Bladder microvascular endothelial cell (primary cell): ENCODE data around the gene TMEM131L. TPM values are rescaled to one million over a fixed set of nuclear protein-coding genes. Genes with fewer than 3 reads are reported as not detected.

Experiments used
- total RNA-seq: library from RNA; depleted of rRNA; stranded (reverse); fragments of >200 nt; gene quantifications from 2 replicates; pipeline ENCODE4 v1.2.3, GENCODE V29; 2014

Gene TMEM131L, protein sequence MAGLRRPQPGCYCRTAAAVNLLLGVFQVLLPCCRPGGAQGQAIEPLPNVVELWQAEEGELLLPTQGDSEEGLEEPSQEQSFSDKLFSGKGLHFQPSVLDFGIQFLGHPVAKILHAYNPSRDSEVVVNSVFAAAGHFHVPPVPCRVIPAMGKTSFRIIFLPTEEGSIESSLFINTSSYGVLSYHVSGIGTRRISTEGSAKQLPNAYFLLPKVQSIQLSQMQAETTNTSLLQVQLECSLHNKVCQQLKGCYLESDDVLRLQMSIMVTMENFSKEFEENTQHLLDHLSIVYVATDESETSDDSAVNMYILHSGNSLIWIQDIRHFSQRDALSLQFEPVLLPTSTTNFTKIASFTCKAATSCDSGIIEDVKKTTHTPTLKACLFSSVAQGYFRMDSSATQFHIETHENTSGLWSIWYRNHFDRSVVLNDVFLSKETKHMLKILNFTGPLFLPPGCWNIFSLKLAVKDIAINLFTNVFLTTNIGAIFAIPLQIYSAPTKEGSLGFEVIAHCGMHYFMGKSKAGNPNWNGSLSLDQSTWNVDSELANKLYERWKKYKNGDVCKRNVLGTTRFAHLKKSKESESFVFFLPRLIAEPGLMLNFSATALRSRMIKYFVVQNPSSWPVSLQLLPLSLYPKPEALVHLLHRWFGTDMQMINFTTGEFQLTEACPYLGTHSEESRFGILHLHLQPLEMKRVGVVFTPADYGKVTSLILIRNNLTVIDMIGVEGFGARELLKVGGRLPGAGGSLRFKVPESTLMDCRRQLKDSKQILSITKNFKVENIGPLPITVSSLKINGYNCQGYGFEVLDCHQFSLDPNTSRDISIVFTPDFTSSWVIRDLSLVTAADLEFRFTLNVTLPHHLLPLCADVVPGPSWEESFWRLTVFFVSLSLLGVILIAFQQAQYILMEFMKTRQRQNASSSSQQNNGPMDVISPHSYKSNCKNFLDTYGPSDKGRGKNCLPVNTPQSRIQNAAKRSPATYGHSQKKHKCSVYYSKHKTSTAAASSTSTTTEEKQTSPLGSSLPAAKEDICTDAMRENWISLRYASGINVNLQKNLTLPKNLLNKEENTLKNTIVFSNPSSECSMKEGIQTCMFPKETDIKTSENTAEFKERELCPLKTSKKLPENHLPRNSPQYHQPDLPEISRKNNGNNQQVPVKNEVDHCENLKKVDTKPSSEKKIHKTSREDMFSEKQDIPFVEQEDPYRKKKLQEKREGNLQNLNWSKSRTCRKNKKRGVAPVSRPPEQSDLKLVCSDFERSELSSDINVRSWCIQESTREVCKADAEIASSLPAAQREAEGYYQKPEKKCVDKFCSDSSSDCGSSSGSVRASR (N-terminal part only)
- 6.3 and 24.4 TPM in 2 replicates for total RNA-seq

DNA sequence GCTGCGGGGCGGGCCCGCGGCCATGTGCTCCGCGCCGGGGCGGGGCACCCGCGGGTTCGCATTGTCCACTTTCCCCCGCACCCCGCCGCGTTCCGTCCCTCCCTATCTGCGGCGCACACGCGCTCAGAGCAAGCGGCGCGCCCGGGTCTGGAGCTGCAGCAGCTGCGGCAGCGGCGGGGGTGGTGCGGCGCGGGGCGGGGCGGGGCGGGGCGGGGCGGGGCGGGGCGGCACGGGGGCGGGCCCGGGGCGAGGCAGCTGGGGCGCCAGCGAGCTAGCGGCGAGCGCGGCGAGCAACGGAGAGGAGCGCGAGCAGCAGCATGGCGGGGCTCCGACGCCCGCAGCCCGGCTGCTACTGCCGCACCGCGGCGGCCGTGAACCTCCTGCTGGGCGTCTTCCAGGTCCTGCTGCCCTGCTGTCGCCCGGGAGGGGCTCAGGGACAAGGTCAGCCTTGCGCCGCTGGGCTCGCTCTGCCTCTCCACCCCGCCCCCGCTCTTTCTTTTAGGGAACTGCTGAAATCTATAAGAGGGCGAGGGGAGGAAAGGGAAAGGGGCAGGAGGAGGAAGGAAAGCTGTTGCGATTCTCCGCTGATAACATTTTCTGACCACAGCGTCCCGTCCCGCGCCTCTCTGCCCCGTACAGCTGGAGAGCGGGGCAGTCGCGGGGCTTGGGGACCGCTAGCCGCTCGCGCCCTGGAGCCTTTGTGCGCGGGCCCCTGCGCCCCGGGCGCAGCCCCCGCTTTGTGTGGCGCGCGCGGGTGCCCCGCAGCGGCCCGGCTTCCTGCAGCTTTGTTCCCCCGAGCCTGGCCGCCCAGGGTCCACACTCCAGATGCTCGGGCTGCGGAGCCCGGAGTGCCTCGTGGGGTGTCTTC lies at the start of gene TMEM131L:
Gene TMEM131L (plus strand): TSS at position 280 of the 868 bp plus-strand sequence. CDS start 38 bp downstream, at position 318.

DNA sequence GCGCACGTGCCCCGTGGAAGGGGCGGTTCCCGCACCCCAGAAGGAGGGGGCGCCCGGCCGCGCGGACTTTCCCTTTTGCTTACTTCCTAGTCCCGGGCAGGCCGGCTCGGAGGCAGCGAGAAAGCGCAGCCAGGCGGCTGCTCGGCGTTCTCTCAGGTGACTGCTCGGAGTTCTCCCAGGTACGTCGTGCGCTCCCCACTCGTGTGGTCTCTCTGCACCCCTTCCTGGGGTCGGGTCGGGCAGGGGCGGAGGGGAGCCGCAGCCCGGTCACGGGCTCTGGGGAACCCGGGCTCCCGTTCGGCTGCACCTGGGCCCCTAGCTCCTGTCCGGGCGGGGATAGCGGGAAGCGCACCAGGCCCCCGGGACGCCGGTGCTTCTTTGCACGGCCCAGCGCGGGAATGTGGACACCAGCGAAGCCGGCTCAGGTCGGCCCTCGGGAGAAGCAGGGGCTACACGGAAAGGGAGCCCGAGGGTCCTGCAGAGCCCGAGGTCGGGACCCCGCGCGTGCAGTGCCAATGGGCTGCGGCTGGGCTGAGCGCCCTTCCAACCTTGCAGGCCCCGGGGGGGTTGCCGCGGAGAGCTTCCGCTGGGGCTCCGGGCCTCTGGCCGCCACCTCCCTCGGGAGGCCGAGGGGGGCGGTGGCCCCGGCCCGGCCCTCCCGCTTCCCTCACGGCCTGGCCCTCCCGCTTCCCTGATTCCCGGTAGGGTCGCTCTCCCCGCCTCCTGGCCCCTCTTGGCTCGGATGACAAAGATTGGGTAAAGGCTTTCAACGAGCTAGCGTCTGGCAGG lies 218.2 kb downstream of the TMEM131L start, which contains the start of gene TLR2:
Gene TLR2 (plus strand): TSS at position 99 of the 789 bp plus-strand sequence. CDS start 18,628 bp downstream, outside the sequence.

Other genes starting within 250 kb of the TMEM131L start
- gene MND1, start 121.7 kb upstream of the TMEM131L start, total RNA-seq, result 3.4 and 6.5 TPM in 2 replicates
- 0.65 and 4.7 TPM in 2 replicates for gene TLR2, start 217.9 kb downstream of the TMEM131L start, total RNA-seq